Measurements from ENCODE around the gene ADCYAP1R1.

Gene ADCYAP1R1

DNA sequence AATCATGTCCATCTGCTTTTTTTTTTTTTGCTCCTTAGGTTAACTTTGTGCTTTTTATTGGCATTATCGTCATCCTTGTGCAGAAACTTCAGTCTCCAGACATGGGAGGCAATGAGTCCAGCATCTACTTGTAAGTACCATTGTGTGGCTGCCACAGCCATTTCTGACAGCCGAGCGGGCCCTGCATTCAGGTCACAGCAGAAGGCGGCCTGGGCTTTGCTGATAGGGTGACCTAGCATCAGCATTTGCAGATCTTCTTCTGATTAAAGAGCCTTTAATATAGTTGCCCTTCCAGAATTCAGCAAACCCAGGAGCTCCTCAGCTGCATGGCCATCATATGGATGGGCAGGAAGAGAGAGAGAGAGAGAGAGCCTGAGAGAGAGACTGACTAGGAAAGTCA lies 40.5 kb downstream of the ADCYAP1R1 start:
- no peak for DNase-seq

DNA sequence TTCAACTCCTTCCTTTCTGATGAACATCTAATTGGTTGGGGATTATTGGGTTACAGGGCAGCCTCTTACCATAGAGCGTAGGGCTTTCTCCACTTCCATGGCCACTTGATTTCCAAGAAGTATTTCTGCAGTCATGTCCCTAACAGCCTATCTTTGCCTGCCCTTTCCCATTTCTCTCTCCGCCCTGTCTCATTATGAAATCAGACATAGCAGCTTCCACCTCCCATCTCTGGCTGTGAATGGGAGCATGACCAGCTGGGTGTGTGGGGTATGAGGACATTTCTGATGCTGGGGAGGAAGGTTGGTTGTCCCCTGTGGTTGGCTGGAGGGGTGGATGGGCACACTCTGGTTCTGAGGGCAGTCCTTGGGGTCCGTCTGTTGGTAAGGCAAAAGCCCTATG lies 41.2 kb downstream of the ADCYAP1R1 start:
- no peak for DNase-seq

DNA sequence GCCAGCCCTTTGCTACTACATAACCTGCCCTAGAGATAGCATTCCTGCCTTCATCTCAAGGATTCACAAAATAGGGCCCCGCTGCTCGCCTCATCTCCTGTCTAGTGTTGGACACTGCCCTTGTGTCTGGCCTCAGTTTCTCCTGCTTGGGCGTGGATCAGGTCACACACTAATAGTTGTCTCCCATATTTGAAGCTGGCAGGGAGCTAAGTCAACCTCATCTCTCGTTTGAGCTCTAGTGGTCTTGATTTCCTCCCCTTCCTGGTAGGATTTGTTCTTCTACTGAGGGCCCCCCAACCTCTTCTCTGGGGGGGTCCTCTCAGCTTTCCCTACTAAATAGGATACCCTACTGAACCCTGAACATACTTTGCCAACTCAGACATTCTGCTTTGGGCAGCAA lies 42.2 kb downstream of the ADCYAP1R1 start:
- no peak for DNase-seq

DNA sequence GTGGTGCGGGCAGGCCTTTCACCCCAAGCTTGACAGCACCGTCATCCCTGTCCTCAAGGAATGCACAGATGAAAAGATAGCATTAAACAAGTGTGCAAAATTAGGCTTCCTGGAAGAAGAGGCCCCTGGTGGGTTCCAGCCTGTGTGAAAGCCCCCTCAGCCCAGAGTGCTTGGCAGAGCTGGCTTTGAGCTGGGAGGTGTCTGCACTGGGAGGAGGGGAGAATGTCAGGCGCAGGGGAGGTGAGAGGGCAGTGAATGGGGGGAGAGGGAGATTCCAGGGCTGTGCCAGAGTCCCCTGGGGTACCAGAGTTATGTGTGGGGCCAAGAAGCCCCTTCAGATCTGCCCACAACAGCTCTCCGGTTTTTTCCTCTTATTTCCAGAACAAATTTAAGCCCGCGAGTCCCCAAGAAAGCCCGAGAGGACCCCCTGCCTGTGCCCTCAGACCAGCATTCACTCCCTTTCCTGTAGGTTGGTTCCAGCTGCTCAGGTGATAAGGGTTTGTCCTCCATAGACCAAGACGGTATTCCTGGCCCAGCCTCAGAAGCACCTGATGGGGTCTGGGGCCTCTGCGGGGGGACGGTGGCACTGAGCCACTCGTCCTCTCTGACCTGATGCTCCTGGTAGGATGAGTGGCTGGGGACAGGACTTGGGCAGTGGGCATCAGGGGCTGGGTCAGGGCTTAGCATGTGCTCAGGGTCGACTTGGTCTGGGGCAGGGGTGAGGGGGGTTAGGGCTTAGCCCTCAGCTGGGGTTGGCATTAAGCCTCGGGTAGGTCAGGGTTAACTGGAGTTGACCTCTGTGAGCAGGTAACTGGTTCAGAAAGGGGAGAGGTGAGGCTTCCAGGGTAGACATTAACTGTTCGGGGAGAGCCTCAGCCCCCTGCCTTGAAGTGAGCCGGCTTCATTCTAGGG lies 43.4 kb downstream of the ADCYAP1R1 start:
- no peak for DNase-seq

DNA sequence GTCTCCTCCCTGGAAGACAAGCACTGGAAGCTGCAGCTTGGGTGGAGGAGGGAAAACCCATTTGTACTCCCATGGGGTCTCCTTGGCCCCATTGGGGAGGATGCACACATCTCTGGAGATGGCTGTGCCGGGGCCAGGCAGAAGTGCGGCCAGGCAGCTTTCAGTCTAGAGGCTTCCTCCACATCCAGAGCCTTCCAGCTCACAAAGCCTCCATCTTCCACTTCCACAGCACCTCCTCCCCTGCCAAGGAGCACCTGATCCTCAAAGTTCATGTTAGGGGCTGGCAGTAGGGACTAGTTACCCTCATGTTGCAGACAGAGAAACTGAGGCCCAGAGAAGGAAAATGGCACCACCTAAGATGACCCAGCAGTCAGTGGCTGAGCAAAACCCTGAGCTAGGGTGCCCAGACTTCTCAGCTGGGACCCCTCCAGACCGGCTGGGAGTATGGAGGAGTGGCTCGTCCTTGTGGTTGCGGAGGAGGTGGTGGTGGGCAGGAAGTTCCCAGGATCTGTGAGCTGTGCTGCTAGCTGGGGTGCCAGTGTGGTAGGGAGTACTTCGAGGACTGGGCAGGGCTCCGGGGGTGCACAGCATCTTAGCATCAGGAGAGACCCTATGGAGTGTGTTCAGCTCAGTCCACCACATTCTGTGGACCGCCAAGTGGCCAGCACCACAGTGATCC lies 44.2 kb downstream of the ADCYAP1R1 start:
- no peak for DNase-seq

DNA sequence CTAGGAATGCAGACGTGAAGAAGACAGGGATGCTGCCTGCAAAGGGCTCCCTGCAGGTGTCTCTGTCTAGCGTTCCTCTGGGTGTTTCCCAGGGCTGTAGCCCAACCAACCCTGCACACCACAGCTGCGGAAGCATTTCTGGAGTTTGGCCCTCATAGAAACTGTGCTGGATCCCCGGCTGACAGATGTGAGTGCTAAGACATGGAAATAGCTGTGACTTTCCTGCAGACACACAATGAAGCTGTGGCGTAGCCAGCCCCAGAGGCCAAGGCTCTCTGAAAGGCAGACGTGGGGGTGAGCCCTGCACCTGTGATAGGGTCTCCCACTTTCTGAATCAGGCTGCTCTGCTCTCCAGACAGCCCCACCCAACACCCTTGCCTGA lies 44.8 kb downstream of the ADCYAP1R1 start:
- DNase-seq = no peak

DNA sequence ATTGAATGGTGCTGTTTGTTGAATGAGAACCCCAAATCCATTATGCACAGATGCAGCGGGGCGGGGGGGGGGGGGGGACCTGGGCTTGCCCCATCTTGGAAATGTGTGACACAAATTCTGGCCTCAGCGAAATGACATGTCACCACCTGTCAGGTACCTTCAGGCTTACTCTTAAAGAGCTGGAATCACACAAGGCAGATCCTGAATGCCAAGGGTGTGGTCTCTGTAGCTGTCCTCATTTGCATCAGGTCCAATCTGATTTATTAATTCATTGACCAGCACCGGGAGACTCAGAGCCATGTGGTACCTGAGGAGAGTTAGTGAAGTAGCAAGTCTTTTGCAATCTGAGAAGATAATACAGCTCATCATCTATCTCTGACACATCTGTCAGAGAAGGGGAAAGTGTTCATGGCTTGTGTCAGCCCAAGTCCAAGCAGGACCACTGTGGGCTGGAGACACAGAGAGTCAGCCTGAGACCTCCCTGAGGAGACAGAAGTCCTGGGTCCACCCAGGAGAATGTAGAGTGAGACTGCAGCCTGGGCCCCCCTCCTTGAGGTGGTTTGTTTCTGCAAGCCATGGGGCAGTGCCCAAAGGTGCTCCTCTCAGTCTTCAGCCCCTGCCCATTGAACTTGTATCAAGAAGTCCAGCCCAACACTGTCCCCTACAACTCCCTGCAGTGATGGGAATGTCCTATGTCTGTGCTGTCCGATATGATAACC lies 46.7 kb downstream of the ADCYAP1R1 start:
- no peak for DNase-seq

DNA sequence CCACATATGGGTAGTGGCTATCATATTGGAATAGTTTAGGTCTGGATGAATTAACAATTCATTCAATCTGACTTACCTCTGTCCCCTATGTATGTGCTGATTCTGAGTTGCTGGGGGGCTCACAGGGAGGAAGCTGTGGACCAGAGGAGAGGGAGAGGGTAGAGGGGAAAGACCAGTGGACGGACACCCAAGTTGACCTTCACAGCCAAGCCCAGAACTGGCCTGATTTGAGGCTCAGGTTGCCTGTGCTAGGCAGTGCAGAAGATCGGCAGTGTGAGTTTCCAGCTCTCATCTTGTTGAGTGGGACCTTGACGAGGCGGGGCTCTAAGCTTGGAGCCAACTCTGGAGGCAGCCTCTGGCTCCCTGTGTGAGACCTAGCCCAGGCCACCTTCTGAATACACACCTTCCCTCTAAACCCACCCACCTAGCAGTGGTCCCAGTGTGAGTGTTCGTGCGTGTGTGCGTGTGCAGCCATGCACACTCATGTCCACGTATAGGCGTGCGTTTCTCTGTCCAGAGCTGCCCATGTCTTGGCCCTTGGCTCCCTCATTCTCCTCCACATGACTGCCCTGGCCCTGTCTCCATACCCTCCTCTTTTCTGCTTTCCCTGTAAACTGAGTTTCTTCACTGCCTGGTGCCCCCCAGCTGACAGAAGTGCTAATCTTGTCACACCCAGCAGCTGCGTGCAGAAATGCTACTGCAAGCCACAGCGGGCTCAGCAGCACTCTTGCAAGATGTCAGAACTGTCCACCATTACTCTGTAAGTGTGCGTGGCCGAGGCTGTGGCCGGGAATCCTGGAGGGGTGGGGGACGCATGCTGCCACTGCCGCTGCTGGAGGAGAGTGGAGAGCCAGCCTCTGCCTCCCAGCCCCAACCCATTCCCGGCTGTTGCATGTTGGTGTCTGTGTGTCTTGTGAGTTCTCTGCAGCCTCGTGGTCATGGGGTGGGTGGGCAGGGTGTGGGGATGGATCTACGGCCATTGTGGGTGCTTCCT lies 47.6 kb downstream of the ADCYAP1R1 start:
- no peak for DNase-seq

DNA sequence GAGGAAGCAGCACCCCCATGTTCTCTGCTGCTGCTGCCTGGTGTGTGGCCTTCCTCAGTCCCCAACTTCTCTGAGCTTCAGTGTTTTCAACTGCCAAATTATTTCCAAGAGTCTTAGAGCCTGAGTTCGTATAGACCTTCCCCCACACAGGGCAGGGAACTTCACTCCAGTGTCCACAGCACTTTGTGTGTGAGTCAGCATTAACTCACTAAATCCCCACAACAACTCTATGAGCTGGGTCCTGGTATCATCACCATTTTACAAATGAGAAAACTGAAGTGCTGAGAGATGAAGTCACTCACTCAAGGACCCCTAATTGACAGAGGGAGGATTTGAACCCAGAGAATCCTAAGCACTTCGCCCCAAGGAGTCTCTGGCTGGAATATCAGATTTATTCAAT lies 48.3 kb downstream of the ADCYAP1R1 start:
- no peak for DNase-seq

DNA sequence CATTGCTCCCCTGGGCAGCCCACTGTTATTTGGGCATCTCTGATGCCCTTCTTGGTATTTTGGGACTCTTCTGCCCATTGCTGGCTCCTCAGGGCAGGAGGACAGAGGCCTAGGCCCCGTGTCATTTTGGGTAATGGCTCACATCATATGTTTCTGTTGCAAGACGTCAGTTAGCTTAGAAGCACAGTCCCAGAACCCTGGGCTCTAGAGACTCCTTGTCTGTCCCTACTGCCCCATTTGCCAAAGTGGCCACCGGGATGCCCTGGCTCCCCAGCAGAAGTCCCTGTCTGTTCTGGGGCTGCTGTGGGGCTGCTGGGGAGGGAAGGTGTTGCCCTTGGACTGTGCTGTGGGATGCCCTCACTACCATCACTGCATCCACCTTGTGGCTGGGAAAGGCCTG lies 48.8 kb downstream of the ADCYAP1R1 start:
- DNase-seq = no peak

DNA sequence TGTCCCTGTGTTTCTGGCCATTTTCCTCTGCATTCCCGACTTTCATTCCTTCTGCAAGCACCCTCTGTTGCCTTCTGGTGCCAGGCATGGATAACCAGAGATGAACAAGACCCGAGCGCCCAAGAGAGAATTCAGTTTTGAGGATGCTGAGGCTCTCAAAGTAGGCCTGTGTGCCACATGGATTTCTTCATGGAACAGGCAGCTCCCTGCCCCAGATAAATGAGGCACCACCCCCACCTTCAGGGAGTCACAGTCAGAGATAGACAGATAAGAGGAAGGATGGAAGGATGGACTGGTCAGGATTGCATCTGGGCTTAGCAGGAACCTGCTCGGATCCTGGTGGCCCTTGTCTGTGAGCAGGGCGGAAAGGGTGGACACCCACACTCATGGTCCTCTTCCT lies 49.4 kb downstream of the ADCYAP1R1 start:
- DNase-seq = no peak

DNA sequence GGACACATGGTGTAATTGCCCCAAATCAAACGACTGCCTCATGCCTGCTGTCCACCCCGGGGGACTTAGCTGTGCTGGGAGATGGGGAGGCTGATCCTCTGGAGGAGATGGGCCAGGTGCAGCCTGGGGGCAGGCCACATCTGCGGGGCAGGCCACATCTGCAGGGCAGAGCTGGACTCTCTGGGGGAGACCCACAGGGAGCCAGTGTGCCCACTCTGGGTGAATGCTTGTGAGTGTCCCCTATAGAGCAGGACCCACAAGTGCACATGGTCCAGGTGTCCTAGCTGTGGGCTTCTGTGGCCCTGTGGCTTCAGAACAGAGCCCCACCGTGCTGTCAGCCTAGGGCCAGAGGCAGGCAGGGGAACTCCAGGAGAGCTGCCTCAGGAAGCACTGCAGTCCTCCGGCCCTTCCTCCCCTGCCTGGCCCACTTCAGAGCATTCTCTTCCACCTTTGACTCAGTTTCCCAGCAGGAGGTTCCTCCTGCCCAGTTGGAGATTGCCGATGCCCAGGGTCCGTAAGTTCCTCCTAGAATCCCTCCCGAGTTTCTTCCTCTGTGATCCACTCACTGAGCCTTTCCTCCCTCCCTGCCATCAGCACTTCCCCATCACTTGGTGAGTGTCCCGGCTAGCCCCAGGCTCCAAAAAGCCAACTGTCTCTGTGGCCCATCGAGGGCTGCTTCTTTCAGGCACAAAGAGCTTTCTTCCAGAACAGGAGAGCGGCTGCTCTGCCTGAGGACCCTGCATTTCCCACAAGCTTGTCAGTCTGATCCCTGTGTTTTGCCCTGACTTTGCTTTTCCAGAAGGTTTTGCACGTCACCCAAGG lies 50.3 kb downstream of the ADCYAP1R1 start:
- DNase-seq = no peak

DNA sequence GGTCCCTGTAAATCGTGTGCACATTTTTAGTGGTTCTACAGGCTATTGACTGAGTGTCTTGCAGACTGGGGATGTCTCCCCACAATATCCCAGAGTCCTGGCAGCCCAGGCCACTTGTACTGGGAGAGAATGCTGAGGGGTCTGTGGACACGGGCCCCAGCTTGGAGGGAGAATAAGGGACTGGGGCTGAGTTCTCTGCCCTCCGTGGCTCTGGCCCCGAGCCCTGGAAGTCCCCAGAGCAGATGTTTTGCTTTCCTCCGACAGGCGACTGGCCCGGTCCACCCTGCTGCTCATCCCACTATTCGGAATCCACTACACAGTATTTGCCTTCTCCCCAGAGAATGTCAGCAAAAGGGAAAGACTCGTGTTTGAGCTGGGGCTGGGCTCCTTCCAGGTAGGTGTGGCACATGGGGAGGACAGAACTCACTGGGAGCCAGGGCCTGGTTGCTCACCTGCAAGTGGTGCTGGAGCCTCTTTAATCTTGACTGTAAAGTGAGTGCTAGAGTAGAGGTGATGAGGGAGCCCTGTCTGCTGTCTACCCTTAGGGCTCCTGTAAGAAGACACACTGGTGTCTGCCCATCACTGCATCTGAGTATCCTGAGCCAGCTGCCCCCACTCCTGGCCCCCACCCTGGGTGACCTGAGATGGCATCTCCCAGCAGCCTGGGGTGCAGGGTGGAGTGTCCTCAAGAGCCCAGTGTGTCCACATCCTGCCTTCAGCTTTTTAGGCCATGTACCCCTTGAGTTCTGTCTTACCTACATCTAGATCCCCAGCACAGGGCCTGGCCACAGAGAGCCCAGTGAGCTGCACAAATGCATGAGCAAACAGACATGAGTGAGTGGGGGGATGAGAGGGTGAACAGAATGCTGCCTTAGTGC lies 51.1 kb downstream of the ADCYAP1R1 start:
- no peak for DNase-seq

DNA sequence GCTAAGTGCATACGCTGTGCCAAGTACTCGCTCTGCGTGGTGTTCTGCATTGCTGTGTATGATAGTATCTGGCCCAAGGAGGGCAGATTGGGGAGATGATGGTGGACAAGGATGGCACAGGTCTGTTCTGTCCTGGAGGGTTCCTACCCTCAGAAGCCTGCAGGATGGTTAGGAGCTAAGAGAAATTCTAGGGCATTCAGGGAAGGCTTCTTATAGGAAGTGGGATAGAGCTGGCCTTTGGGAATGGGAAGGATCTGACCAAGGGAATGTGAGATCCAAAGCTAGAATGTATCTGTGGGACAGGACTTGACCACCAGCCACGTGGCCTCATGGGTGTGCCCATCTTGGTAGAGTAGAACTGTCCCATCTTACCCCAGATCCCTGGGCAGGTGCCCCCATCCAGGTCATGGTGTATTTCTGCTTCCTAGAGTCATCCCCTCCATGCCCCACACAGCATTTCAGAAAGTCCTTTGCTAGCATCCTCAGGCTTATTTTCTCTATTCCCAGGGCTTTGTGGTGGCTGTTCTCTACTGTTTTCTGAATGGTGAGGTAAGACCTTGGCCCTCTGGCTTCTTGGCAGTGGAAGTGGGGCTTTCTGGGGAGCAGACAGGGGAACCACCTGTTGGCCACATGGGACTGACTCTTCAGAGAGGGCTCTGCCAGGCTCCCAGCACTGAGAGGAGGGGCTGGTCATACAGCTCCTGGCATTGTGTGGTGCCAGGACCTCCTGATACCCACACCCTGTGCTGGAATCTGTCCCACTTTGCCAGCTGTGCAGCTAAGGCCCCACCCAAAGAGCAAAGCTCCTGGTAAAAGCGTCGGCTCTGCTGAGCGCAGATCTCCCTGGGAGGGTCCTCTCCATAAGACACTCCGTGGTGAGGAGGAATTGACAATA lies 52.5 kb downstream of the ADCYAP1R1 start:
- no peak for DNase-seq

DNA sequence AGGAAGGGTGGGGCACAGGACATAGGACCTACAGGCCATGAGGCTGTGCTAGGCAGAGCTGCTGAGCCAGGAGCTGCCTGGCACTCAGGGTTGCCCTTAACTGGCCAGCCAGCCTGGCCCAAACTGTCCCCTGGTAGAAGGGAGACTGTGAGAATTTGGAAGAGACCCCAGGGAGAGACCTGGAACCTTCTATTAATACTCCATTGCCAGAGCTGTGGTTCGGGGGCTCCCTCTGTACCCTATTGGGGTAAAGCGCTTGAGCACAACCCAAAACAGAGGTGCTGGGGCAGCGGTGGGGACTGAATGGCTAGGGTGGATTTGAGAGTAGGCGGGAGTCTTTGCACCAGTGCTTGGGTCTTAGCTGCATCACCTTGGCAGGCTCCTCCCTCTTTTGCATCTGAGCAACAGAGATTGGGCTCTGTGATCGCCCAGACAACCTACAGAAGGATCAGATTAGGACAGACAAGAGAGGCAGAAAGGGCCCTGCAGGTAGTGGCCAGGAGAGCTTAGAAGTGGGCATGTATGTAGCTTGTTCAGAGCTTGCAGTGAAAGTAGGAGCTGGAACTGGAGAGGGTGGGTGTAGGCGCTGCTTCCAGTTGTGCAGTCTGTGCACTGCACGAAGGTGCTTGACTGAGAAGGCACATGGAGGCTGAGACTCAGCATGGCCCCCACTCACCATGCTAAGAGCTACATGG lies 53.3 kb downstream of the ADCYAP1R1 start:
- no peak for DNase-seq

DNA sequence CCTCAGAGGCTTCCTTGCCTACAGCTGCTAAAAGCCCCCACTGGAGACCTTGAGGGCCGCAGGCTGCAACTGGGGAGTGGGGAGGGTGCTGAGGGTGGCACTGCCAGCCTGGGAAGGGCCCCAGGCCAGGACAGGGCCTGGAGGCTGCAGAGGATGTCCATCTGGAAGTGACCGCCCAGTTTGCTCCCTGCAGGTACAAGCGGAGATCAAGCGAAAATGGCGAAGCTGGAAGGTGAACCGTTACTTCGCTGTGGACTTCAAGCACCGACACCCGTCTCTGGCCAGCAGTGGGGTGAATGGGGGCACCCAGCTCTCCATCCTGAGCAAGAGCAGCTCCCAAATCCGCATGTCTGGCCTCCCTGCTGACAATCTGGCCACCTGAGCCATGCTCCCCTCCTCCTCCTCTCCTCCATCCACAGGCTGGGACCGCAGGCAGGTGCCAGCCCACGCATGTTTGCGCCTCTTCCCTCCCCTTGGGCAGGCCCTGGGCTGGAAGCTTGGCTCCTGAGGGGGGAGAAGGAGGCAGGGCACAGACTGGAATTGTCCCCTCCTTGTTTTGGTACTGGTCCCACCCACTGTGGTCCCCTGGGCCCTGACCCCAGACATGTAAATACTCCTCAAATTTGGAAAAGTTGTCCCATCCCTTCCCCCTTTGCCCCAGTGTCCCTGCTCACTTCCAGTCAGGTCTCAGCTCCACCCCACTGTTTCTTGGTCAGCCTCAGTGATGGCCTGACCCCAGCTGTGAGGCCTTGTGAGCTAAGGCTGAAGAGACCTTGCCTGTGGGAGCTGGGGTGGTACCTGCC lies 54.4 kb downstream of the ADCYAP1R1 start:
- no peak for DNase-seq

DNA sequence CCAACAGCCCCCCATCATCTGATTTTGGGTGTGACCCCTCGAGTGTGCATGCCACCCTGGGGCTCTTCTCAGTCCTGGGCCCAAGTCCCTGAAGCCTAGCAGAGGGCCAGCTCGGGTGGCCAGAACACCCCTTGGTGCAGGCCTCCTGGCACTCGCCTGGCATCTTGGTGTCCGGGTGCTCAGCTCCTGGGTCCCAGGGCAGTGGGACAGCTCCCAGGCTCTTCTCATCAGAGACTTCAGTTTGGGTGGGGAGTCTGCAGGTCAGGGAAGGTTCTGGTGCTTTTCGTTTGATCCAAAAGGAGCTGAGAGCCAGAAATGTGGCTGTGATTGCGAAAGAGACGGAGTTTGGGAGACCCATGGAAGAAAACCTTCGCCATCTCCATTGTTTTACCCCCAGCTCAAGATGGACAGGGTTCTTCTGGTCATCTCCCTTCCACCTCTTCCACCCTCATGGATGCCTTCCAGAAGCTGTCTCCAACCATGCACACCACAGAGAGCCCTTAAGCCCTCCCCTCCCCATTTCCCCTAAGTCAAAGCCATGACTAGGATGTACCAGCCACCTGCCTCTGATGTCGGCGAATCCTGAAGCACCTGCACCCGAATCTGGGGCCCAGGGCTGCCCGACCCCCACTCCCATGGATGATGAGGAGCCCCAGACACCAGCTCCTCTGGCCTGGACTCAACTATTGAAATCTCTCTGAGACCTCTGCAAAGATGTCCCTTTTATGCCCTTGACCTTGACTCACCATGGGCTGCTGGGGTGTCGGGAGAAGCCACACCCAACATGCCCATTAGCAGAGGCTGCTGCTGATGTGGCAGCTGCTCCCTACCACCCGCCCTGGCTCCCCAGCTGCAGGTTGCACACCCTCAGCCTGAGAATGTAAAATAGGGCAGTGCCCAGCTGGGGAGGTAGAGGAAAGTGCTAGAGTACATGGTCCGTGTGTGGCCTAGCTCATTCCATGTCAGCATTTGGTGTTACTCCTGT lies 55.3 kb downstream of the ADCYAP1R1 start:
- no peak for DNase-seq

All from NCI-H510A treated with DMSO at 0.1 percent for 48 hours (cell line).